Measurements from ENCODE around the gene TOMM20. TPM values are rescaled to one million over a fixed set of nuclear protein-coding genes. Genes with fewer than 3 reads are reported as not detected.

Gene TOMM20
- total RNA-seq, 1 experiment from 2014 or later: 184 TPM

DNA sequence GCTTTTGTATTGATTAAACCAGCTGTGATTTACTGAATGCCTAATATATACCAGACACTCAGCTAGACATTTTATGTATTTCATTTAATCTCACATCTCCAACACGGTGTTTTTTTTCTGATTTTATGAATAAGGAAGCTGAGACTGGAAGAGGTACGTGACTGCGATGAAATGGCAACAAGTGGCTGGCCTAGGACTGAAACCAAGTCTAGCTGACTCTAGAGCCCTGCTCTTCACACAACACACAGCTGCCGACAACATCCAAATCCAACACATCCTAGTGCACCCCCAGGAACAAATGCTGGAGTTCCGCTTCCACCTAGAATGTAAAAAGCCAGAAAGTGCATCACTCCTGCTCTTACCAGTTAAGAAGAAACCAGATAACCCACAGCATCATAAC lies 10.7 kb upstream of the TOMM20 start:
- Mint-ChIP-seq H3K27me3 (ENCODE audit: low read depth) (no peaks in the 10 kb centered on the region), H3K27ac (0 out of 2 replicates have a peak overlapping the region, but pooled peaks have one; percentile 33), H3K4me3 (no peak overlapping the region), H3K36me3 (peaks cover 80% of the 10 kb centered on the region), H3K9me3 (peaks cover 3% of the 10 kb centered on the region; the same call in 1 of the 2 replicates), H3K4me1 (no peaks in the 10 kb centered on the region)
- no peak for ATAC-seq
- TF ChIP-seq, protein P1, sequence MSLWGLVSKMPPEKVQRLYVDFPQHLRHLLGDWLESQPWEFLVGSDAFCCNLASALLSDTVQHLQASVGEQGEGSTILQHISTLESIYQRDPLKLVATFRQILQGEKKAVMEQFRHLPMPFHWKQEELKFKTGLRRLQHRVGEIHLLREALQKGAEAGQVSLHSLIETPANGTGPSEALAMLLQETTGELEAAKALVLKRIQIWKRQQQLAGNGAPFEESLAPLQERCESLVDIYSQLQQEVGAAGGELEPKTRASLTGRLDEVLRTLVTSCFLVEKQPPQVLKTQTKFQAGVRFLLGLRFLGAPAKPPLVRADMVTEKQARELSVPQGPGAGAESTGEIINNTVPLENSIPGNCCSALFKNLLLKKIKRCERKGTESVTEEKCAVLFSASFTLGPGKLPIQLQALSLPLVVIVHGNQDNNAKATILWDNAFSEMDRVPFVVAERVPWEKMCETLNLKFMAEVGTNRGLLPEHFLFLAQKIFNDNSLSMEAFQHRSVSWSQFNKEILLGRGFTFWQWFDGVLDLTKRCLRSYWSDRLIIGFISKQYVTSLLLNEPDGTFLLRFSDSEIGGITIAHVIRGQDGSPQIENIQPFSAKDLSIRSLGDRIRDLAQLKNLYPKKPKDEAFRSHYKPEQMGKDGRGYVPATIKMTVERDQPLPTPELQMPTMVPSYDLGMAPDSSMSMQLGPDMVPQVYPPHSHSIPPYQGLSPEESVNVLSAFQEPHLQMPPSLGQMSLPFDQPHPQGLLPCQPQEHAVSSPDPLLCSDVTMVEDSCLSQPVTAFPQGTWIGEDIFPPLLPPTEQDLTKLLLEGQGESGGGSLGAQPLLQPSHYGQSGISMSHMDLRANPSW (CRISPR knock-in tag; conservative IDR thresholded peaks at IDR 0.05; ENCODE audit: low read depth): no peak
- TF ChIP-seq, protein P2, sequence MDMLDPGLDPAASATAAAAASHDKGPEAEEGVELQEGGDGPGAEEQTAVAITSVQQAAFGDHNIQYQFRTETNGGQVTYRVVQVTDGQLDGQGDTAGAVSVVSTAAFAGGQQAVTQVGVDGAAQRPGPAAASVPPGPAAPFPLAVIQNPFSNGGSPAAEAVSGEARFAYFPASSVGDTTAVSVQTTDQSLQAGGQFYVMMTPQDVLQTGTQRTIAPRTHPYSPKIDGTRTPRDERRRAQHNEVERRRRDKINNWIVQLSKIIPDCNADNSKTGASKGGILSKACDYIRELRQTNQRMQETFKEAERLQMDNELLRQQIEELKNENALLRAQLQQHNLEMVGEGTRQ (CRISPR knock-in tag; IDR thresholded peaks at IDR 0.05): no peak
- TF ChIP-seq, protein P3, sequence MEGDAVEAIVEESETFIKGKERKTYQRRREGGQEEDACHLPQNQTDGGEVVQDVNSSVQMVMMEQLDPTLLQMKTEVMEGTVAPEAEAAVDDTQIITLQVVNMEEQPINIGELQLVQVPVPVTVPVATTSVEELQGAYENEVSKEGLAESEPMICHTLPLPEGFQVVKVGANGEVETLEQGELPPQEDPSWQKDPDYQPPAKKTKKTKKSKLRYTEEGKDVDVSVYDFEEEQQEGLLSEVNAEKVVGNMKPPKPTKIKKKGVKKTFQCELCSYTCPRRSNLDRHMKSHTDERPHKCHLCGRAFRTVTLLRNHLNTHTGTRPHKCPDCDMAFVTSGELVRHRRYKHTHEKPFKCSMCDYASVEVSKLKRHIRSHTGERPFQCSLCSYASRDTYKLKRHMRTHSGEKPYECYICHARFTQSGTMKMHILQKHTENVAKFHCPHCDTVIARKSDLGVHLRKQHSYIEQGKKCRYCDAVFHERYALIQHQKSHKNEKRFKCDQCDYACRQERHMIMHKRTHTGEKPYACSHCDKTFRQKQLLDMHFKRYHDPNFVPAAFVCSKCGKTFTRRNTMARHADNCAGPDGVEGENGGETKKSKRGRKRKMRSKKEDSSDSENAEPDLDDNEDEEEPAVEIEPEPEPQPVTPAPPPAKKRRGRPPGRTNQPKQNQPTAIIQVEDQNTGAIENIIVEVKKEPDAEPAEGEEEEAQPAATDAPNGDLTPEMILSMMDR (IDR thresholded peaks at IDR 0.05): no peak
- TF ChIP-seq KAT7 (CRISPR knock-in tag; IDR thresholded peaks at IDR 0.05; ENCODE audit: borderline replicate concordance) (no peak), ELF4 (CRISPR knock-in tag; IDR thresholded peaks at IDR 0.05; ENCODE audit: low read depth) (no peak), FOXK1 (CRISPR knock-in tag; IDR thresholded peaks at IDR 0.05) (no peak), RELA (CRISPR knock-in tag; IDR thresholded peaks at IDR 0.05; ENCODE audit: borderline replicate concordance) (no peak), FOXJ3 (CRISPR knock-in tag; IDR thresholded peaks at IDR 0.05; ENCODE audit: borderline replicate concordance) (no peak), ZNF263 (CRISPR knock-in tag; IDR thresholded peaks at IDR 0.05; ENCODE audit: low read depth) (no peak), CREM (CRISPR knock-in tag; IDR thresholded peaks at IDR 0.05) (no peak), ETV6 (CRISPR knock-in tag; IDR thresholded peaks at IDR 0.05) (no peak), NR1H2 (CRISPR knock-in tag; IDR thresholded peaks at IDR 0.05) (no peak), E2F4 (CRISPR knock-in tag; IDR thresholded peaks at IDR 0.05; ENCODE audit: borderline replicate concordance, low read depth) (no peak), GTF2I (CRISPR knock-in tag; conservative IDR thresholded peaks at IDR 0.05) (no peak), CREB1 (CRISPR knock-in tag; IDR thresholded peaks at IDR 0.05) (no peak)
- TF ChIP-seq, protein P4, sequence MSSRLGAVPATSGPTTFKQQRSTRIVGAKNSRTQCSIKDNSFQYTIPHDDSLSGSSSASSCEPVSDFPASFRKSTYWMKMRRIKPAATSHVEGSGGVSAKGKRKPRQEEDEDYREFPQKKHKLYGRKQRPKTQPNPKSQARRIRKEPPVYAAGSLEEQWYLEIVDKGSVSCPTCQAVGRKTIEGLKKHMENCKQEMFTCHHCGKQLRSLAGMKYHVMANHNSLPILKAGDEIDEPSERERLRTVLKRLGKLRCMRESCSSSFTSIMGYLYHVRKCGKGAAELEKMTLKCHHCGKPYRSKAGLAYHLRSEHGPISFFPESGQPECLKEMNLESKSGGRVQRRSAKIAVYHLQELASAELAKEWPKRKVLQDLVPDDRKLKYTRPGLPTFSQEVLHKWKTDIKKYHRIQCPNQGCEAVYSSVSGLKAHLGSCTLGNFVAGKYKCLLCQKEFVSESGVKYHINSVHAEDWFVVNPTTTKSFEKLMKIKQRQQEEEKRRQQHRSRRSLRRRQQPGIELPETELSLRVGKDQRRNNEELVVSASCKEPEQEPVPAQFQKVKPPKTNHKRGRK (CRISPR knock-in tag; IDR thresholded peaks at IDR 0.05; ENCODE audit: borderline replicate concordance): no peak
- TF ChIP-seq, protein P5, sequence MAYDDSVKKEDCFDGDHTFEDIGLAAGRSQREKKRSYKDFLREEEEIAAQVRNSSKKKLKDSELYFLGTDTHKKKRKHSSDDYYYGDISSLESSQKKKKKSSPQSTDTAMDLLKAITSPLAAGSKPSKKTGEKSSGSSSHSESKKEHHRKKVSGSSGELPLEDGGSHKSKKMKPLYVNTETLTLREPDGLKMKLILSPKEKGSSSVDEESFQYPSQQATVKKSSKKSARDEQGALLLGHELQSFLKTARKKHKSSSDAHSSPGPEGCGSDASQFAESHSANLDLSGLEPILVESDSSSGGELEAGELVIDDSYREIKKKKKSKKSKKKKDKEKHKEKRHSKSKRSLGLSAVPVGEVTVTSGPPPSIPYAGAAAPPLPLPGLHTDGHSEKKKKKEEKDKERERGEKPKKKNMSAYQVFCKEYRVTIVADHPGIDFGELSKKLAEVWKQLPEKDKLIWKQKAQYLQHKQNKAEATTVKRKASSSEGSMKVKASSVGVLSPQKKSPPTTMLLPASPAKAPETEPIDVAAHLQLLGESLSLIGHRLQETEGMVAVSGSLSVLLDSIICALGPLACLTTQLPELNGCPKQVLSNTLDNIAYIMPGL (CRISPR knock-in tag; IDR thresholded peaks at IDR 0.05): no peak
- TF ChIP-seq, protein P6, sequence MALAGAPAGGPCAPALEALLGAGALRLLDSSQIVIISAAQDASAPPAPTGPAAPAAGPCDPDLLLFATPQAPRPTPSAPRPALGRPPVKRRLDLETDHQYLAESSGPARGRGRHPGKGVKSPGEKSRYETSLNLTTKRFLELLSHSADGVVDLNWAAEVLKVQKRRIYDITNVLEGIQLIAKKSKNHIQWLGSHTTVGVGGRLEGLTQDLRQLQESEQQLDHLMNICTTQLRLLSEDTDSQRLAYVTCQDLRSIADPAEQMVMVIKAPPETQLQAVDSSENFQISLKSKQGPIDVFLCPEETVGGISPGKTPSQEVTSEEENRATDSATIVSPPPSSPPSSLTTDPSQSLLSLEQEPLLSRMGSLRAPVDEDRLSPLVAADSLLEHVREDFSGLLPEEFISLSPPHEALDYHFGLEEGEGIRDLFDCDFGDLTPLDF (CRISPR knock-in tag; IDR thresholded peaks at IDR 0.05): no peak
- ChIA-PET POLR2A (no interaction called here), CTCF (interaction anchor here (0.7 kb wide), 1 partner anchor 36 kb away, joined by 3 read pairs; no protein-coding TSS in a partner anchor)
- DNase-seq (ENCODE audit: low spot score): no peak
